HG03521 (cell line): Measurements from ENCODE around the gene DIS3L2.
"Not testable (repeated sequence)": the region's sequence is repeated elsewhere in the genome, so short reads cannot be mapped to it uniquely, and the experiment has no call there.

Source experiments
- ATAC-seq: cut with Tn5 transposase; IDR thresholded peaks from one replicate; pipeline ENCODE4 v1.9.1; 2021; ENCODE audit warnings: mild to moderate bottlenecking, moderate library complexity; ENCODE audit not compliant: unreplicated experiment

Gene DIS3L2

DNA sequence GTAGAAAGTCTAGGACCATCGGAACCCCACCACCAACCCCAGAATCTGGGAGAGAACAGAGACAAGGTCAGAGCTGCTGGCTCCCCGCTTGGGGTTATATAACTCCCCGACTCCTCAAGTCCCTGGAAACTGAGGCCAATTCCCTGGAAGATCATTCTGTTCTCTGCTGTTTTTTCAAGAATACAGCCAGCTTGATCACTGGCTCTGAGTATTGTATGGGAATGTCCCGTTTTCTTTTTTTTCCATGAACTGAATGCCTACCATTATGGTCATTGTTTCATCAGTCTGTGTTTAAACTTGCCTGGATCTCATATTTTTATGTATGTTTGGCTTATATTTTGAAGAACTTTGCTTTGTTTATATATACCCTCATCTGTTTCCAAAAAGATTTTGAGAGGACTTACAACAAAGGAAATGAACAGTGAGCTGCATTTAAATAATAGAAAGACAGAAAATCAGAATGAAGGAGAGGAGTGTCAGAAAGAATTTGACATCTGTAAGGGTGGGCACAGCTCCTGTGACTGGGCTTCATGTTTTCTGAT, 327.0 kb downstream of the DIS3L2 start:
- no peak for ATAC-seq

GRCh38 chr2:232290668-232291067, 329.2 kb downstream of the DIS3L2 start:
- no peak for ATAC-seq

DNA sequence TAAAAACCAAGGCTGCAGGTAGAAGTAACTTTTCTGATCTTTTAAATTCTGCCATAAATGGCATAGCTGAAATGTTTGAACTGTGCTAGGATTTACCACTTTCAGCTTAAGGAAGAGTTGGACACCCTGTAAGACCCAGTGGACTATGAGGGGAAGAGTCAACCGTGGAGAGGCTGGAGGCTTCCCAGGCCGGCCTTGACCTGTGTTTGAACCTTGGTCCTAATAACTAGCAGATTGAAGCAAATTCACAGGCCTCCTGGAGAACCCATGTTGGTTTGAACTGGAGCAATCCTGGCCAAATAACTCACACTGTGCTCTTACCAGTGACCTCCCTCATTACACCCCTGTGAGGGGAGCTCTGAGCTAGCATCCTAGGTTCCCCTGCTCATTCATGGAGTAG, 329.8 kb downstream of the DIS3L2 start:
- no peak for ATAC-seq

DNA sequence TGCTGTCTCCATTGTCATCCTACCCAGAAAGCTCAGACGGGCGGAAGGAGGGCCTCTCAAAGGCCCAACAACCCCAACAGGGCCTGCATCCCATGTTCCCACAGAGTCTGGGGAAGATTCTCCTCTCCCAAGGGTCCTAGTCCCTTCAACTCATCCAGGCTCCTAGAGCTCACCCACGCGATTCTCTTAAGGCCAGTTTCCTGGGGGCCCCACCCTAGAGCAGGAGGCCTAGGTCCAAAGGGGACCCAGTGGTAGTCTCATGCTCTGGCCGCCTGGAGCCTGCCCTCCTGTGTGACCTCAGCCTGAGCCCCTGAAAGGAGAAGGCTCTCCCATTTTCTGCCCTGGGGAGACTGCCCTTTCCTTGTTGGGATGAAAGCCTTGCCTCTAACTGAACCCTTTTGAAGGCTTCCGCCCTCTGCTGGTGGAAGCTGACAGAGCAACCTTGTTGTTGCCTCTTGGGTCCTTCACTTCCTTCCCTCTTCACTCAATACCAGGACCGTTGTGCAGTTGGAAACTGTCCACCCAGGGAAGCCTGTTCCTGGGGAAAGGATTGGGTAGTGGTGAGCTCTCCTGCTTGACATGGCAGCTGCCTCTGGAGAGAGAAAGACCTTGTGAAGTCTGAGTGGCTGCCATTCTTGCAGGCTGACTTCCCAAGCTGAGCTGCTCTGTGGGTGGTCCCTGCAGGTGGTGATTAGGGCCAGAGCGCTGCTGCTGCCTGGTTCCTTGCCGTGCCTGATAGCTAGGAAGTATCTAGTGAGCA, 331.1 kb downstream of the DIS3L2 start:
- ATAC-seq, result no peak

GRCh38 chr2:232293191-232293590, 331.7 kb downstream of the DIS3L2 start:
- ATAC-seq, result no peak

DNA sequence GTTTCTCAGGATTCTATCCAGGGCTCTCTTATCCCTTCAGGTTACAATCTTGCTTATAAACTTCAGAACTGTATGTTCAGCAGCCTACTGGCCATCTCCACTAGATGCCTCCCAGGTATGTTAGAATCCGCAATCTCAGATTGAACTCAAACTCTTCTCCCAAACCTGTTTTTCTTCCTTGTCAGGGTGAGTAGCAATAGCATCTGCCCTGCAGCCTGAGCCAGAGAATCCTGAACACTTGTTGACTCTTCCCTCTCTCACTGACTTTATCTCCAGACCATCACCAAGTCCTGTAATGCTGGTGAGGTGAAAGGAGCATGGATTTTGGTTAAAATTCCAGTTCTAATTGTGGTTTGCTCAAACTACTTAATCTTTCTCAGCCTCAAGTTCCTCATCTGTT, 334.5 kb downstream of the DIS3L2 start:
- no peak for ATAC-seq

DNA sequence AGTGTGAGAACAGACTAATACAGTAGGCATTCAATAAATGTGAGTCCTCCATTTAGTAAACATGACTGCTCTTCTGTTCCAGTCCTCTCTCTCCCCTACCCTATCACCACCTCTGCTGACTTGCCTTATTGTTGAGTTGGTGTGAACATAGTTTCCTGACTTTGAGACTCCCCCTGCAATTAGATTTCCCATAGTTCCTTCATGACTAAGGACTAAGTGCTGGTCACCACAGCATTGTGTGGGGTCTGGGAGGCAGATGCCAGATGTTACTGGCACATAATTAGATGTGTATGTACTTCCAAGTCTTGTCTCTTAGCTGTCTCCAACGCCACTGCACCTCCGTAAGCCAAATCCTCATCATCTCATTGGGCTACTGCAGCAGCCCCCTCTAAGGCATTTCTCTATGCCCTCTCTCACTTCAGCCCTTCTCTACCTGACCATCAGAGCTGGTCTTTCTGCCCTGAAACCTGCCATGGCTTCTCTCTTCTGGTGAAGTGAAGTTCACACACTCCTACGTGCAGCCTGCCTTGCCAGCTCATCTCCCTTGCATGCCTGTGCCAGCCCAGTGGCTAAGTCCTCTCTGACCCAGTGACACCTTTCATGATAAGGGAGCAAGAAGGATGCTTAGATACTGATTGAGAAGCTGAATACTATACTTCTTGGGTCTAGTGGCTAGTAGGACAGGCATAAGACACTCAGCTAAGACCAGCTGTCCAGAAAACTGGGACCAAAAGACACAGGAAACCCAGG, 335.4 kb downstream of the DIS3L2 start:
- ATAC-seq, result no peak

- no peak for ATAC-seq
Measured at GRCh38 chr2:232299084-232299483, 337.6 kb downstream of the DIS3L2 start.

- no peak for ATAC-seq
Measured at GRCh38 chr2:232299927-232300674, 338.6 kb downstream of the DIS3L2 start.

- no peak for ATAC-seq
Measured at GRCh38 chr2:232300894-232301387, 339.4 kb downstream of the DIS3L2 start.

DNA sequence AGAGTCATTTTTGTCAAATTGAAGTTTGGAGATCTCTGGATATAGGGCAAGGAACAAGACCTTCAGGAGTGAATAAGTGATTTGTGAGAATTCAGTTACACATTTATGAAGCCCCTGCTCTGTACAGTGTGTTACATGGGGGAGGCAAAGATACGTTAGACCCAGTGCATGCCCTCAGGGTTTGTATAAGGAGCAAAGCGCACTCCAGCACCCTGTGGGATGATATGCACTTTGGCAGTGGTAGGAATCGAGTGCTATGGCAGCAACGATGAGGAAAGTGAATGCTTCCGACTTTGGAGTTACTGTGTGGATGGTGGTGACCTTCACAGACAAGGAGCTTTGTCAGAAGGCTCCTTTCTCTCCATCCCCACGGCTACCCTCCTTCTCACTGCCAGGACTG, 342.7 kb downstream of the DIS3L2 start:
- no peak for ATAC-seq

GRCh38 chr2:232306741-232307305, 345.3 kb downstream of the DIS3L2 start:
- no peak for ATAC-seq

GRCh38 chr2:232307854-232308253, 346.3 kb downstream of the DIS3L2 start:
- ATAC-seq, result no peak

DNA sequence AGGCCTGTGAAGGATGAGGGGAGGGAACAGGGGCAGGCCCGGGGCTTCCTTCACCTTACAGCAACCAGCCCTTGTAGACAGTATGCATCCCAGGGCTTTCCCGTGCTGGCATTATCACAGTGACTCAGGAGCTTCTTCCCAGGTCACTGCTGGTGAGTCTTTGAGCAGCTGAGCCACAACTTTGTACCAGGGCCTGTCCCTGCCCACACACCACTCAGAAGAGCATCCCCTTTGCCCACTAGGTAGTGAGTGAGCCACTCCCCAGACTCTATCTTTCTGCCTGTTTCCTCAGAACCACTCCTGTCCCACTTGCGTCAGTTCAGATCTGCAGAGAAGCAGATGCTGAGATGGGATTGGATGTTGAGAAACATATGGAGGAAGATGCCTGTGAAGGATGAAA, 347.5 kb downstream of the DIS3L2 start:
- ATAC-seq, result no peak

DNA sequence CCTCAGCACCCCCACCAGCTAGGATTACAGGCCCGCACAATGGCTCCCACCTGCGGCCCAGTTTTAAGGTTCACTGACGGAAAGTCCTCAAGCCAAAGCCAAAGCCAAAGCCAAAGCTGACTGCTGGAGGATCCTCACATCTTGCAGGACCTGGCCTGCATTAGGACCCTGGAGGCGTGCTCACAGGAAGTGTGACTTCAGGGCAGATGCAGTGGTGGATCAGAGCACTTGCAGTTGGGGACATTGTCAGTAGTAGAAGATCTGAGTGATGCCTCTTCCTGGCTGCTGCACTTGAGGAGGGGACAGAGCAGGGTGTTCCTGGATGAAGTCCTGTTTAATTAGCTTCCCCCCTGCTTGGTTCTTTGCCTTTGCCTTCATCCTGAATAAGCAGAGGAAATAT, 348.1 kb downstream of the DIS3L2 start:
- no peak for ATAC-seq

DNA sequence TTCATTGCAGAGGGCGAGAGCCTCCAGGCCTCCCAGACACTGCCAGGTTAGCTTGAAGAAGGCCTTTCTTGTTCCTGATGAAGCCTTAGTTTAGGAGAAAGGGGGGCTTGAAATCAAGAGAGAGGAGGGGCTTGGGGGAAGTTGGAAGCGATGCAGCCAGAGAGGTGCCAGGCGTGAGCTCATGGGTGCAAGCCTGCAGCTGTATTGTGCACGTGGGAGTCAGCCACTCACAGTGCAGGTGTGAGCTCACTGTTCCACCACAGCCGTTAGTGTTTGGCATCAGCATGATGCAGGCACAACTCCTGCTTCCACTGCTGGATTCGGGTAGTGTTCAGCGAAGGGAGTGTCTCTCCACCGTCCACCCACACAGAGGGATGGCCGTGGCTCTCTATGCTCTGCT, 348.6 kb downstream of the DIS3L2 start:
- no peak for ATAC-seq

GRCh38 chr2:232310696-232311095, 349.2 kb downstream of the DIS3L2 start:
- ATAC-seq, result no peak

DNA sequence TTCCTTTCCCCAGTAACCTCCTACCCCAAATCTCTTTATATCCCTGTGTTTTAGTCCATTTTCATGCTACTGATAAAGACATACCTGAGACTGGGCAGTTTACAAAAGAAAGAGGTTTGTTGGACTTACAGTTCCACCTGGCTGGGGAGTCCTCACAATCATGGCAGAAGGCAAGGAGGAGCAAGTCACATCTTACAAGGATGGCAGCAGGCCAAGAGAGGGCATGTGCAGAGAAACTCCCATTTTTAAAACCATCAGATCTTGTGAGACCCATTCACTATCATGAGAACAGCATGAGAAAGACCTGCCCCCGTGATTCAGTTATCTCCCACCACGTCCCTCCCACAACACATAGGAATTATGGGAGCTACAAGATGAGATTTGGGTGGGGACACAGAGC, 352.1 kb downstream of the DIS3L2 start:
- ATAC-seq, result not testable (repeated sequence)

DNA sequence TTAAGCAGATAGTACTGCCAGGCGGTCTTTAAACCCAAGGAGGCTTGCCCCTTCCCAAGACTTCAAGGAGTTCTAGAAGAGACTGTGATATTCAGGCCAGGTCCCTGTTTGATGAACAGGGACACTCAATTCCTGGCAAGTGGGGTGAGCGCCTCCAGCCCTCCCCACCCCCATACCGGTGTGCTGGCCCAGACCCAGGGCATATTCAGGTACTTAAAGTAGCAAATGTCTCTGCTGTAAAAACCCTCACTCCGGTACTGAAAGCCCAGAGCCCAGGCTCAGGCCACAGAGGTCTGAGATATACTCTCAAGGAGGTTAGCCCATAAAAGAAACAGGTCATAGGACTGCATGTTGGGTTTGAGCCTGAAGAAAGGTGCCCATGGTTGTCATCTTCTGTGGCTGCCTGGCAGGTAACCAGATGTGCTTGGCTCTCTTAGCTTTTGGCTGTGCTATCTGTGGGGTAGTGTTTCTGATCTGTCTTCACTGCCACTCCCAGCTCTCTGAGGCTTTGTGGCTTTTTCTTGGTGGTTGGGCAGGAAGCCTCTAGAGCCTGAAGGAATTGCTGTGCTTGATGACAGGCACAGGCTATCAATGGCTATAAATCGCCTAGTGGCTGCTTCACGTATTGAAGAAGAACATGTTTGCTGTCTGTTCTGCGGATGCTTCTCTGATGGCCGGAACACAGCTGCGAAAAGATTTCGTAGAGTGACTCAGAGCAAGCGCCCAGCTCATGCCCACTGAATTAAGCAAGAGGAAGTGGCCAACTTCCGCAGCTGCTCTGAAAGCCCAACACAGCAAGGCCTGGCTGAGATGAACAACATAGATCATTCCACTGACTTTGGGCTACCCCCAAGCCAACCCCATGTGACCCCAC, 353.8 kb downstream of the DIS3L2 start:
- no peak for ATAC-seq

- ATAC-seq, result no peak
Measured at GRCh38 chr2:232315923-232316299, 354.4 kb downstream of the DIS3L2 start.
